PC-3 (cell line): ENCODE measurements around the gene AQP2. TPM values are rescaled to one million over a fixed set of nuclear protein-coding genes. Genes with fewer than 3 reads are reported as not detected.

Experiments used
- total RNA-seq: library from RNA; depleted of rRNA; stranded (reverse); fragments of >200 nt; gene quantifications from 2 replicates; pipeline ENCODE4 v1.2.3, GENCODE V29; 2014; rRNA removed

Gene AQP2
- total RNA-seq, 1 experiment from 2014 or later = not detected

Other genes starting within 250 kb of the AQP2 start
- 5.2 and 6.2 TPM in 2 replicates for gene FMNL3, start 243.3 kb upstream of the AQP2 start, total RNA-seq
- 396 and 402 TPM in 2 replicates for gene TMBIM6, start 209.2 kb upstream of the AQP2 start, total RNA-seq
- gene NCKAP5L, start 122.3 kb upstream of the AQP2 start, total RNA-seq = 13.3 and 14.2 TPM in 2 replicates
- 4.5 and 5.4 TPM in 2 replicates for gene BCDIN3D, start 107.6 kb upstream of the AQP2 start, total RNA-seq
- gene FAIM2, start 46.8 kb upstream of the AQP2 start, total RNA-seq = 0.18 TPM in 1 of 2 replicates, not detected in the other
- not detected in 2 replicates for gene AQP5, start 11.1 kb downstream of the AQP2 start, total RNA-seq
- not detected in 2 replicates for gene AQP6, start 22.2 kb downstream of the AQP2 start, total RNA-seq
- gene RACGAP1, start 74.8 kb downstream of the AQP2 start, total RNA-seq = 95.3 and 97.9 TPM in 2 replicates
- 6.0 and 6.3 TPM in 2 replicates for gene ASIC1, start 106.9 kb downstream of the AQP2 start, total RNA-seq
- 105 and 109 TPM in 2 replicates for gene SMARCD1, start 134.6 kb downstream of the AQP2 start, total RNA-seq
- gene GPD1, start 153.3 kb downstream of the AQP2 start, total RNA-seq = 0.11 and 0.40 TPM in 2 replicates
- gene COX14, start 161.5 kb downstream of the AQP2 start, total RNA-seq = 75.7 and 84.7 TPM in 2 replicates
- 24.9 and 29.7 TPM in 2 replicates for gene CERS5, start 216.6 kb downstream of the AQP2 start, total RNA-seq